HepG2 (cell line): ENCODE results near the gene C1R. TPM values are rescaled to one million over a fixed set of nuclear protein-coding genes. Genes with fewer than 3 reads are reported as not detected.

Source experiments
- ATAC-seq: fragments of 200-7000 bp; cut with Tn5 transposase; 3 replicates; pipeline ENCODE4 v1.9.1; 2020; ENCODE audit warnings: mild to moderate bottlenecking, moderate library complexity
- BruUV-seq: library from RNA; stranded (reverse); fragments of 400-500 nt; replicated peaks from 2 replicates; lab custom pipeline; 2021; lab: Mats Ljungman, UMichigan
- CTCF ChIA-PET: fragments of 300-600 bp; formaldehyde crosslinking; extraction: SDS; loops from one replicate; lab custom pipeline; 2021; ENCODE audit warnings: low total read pairs, inconsistent platforms, low intra/inter-chr PET ratio; lab: Yijun Ruan, JAX
- POLR2A ChIA-PET: fragments of 350-600 bp; sonication (Branson Sonifier 250); formaldehyde crosslinking; loops from one replicate; lab custom pipeline; 2020; ENCODE audit warnings: antibody characterized with exemption, inconsistent platforms; lab: Yijun Ruan, JAX
- DNase-seq: peaks from one replicate; pipeline ENCODE4 v3.0.0-alpha.2; 2015; ENCODE audit warnings: low spot score
- FAIRE-seq: peaks from 3 replicates; lab custom pipeline; 2011; peaks lifted over from hg19 to GRCh38; lab: Jason Lieb, UNC
- H2AFZ ChIP-seq: one replicate; pipeline ENCODE4 v1.6.1; 2011; ENCODE audit warnings: low read length, inconsistent platforms
- H3K27ac ChIP-seq: fragments of 300-600 bp; 3 replicates; pipeline ENCODE4 v1.8.0; 2011; ENCODE audit warnings: mixed run types, mild to moderate bottlenecking, mixed read lengths, low read length, inconsistent platforms; ENCODE audit not compliant: insufficient read depth; ENCODE audit errors: extremely low read length
- H3K27me3 ChIP-seq, 2 experiments: fragments of 200-600 bp in 1 of 2; 2 replicates in 1 of 2; 3 replicates in 1 of 2; pipeline versions ENCODE4 v1.6.0 to v1.8.0; 2011; ENCODE audit warnings: low read length in 2 of 2, mild to moderate bottlenecking in 2 of 2, moderate library complexity in 2 of 2, inconsistent platforms in 1 of 2; ENCODE audit not compliant: insufficient read depth in 2 of 2, control insufficient read depth in 1 of 2
- H3K36me3 ChIP-seq, 2 experiments: fragments of 200-600 bp in 1 of 2; replicated peaks in 1 of 2; 2 replicates in 1 of 2; 3 replicates in 1 of 2; pipeline versions ENCODE4 v1.5.1 to v1.8.0; 2011; ENCODE audit warnings: low read length in 2 of 2, inconsistent platforms in 1 of 2; ENCODE audit not compliant: insufficient read depth in 2 of 2, control insufficient read depth in 1 of 2
- H3K4me1 ChIP-seq: 2 replicates; pipeline ENCODE4 v1.5.1; 2012; ENCODE audit warnings: low read length, inconsistent platforms; ENCODE audit not compliant: insufficient read depth
- H3K4me2 ChIP-seq: 2 replicates; pipeline ENCODE4 v1.6.0; 2011; ENCODE audit warnings: low read depth, low read length, inconsistent platforms
- H3K4me3 ChIP-seq, 3 experiments: fragments of 200-600 bp in 1 of 3; sonication (generic), shearing (Covaris generic) in 1 of 3; replicated peaks in 1 of 3; 2 replicates each; pipeline ENCODE4 v1.5.1; 2011 to 2016; ENCODE audit warnings: low read length in 3 of 3, inconsistent platforms in 2 of 3, low read depth in 2 of 3, mild to moderate bottlenecking in 2 of 3, control low read depth in 1 of 3, mixed read lengths in 1 of 3; ENCODE audit not compliant: insufficient read depth in 1 of 3
- H3K79me2 ChIP-seq: one replicate; pipeline ENCODE4 v1.6.1; 2011; ENCODE audit warnings: low read length, inconsistent platforms; ENCODE audit not compliant: insufficient read depth
- H3K9ac ChIP-seq: 2 replicates; pipeline ENCODE4 v1.6.0; 2011; ENCODE audit warnings: mild to moderate bottlenecking, low read depth, low read length, inconsistent platforms; ENCODE audit not compliant: insufficient read depth
- H3K9me3 ChIP-seq: 2 replicates; pipeline ENCODE4 v1.5.1; 2012; ENCODE audit warnings: mild to moderate bottlenecking, low read length
- H4K20me1 ChIP-seq: 2 replicates; pipeline ENCODE4 v1.6.0; 2011; ENCODE audit warnings: inconsistent platforms, mild to moderate bottlenecking, low read length, moderate library complexity; ENCODE audit not compliant: insufficient read depth
- CEBPZ ChIP-seq: IDR thresholded peaks from 2 replicates; pipeline ENCODE4 v1.6.1; 2012; ENCODE audit warnings: low read length, improper control_type of control experiment
- IKZF1 ChIP-seq: fragments of 450-650 bp; IDR thresholded peaks from 2 replicates; pipeline ENCODE4 v1.7.1; 2016
- NCOA2 ChIP-seq: sonication (generic); formaldehyde crosslinking; IDR thresholded peaks from 2 replicates; pipeline ENCODE4 v1.8.0; 2022; ENCODE audit warnings: inconsistent platforms
- NFYC ChIP-seq: IDR thresholded peaks from 2 replicates; pipeline ENCODE4 v1.6.1; 2016; ENCODE audit warnings: missing genetic modification reagents, missing compliant biosample characterization
- NPAS2 ChIP-seq: sonication (generic); formaldehyde crosslinking; IDR thresholded peaks from 2 replicates; pipeline ENCODE4 v1.8.0; 2022; ENCODE audit warnings: mild to moderate bottlenecking, missing genetic modification reagents, borderline replicate concordance
- PRDM4 ChIP-seq: sonication (generic); formaldehyde crosslinking; IDR thresholded peaks from 2 replicates; pipeline ENCODE4 v1.9.0; 2021; ENCODE audit warnings: missing genetic modification reagents, borderline replicate concordance
- SIN3B ChIP-seq: fragments of 150-350 bp; IDR thresholded peaks from 2 replicates; pipeline ENCODE4 v1.6.1; 2014; ENCODE audit warnings: low read length
- TARDBP ChIP-seq: sonication (generic); formaldehyde crosslinking; IDR thresholded peaks from 2 replicates; pipeline ENCODE4 v1.8.0; 2022; ENCODE audit warnings: mild to moderate bottlenecking, missing genetic modification reagents
- TFDP1 ChIP-seq: IDR thresholded peaks from 2 replicates; pipeline ENCODE4 v1.6.1; 2016; ENCODE audit warnings: missing compliant biosample characterization, missing genetic modification reagents, borderline replicate concordance
- ZBTB8A ChIP-seq: sonication (generic); formaldehyde crosslinking; IDR thresholded peaks from 2 replicates; pipeline ENCODE4 v1.4.0; 2020; ENCODE audit warnings: mild to moderate bottlenecking, low read depth, missing genetic modification reagents, borderline replicate concordance
- ZMYM3 ChIP-seq: sonication (generic); formaldehyde crosslinking; IDR thresholded peaks from 2 replicates; pipeline ENCODE4 v1.5.1; 2020; ENCODE audit warnings: mild to moderate bottlenecking, missing genetic modification reagents
- WGBS: methylation state at CpG from one replicate; pipeline ENCODE4 v1.1.6; 2017; ENCODE audit warnings: low lambda C conversion rate; 5-methylcytosine and 5-hydroxymethylcytosine counted together
- in situ Hi-C: cut with HindIII; loops from 2 replicates; pipeline ENCODE4 v1.10.0; 2017; ENCODE audit warnings: low pct_unique_long_range_greater_than_20kb; ENCODE audit not compliant: extremely low pct_ligation_motif_present
- intact Hi-C: fragments of 100-400 bp; cut with micrococcal nuclease; formaldehyde crosslinking; loops from one replicate; pipeline ENCODE4 v1.10.0; 2022; ENCODE audit not compliant: unreplicated experiment
- polyA plus RNA-seq, 8 experiments: library from polyadenylated mRNA; depleted of rRNA in 3 of 8; stranded (reverse) in 7 of 8; unstranded in 1 of 8; fragments of >200 nt; fragmentation: Illumina TruSeq in 4 of 8; extraction: Trizol in 4 of 8; gene quantifications; 2 replicates each; pipeline versions ENCODE4 v1.2.1 to v1.2.3, GENCODE V29; 2011 to 2016; ENCODE audit warnings: low read depth in 4 of 8, missing spikeins in 1 of 8, mixed read lengths in 1 of 8; ENCODE audit not compliant: insufficient read depth in 1 of 8
- total RNA-seq, 5 experiments: library from RNA; depleted of rRNA; stranded (reverse); fragments of >200 nt; fragmentation: Illumina TruSeq; extraction: Trizol; gene quantifications; 2 replicates each; pipeline ENCODE4 v1.2.3, GENCODE V29; 2016; ENCODE audit warnings: low read depth in 1 of 5

Gene C1R
- total and polyA plus RNA-seq, 2 of the 13 experiments (the other 11 are each of a cell fraction or from before 2014, with no cell fraction given): 3.5 to 6.5 TPM

- Histone ChIP-seq H3K9me3 (no peaks in the 10 kb centered on the region), H3K4me3 (no peak overlapping the region), H3K79me2 (no peaks in the 10 kb centered on the region), H3K27me3 (no peaks in the 10 kb centered on the region), H3K4me1 (peaks cover 11% of the 10 kb centered on the region; the same call in 1 of the 2 replicates), H2AFZ (no peak overlapping the region), H3K36me3 (no peaks in the 10 kb centered on the region), H3K27ac (no peak overlapping the region), H3K4me2 (no peak overlapping the region), H4K20me1 (no peaks in the 10 kb centered on the region), H3K9ac (no peak overlapping the region)
- ATAC-seq (no peak), FAIRE-seq (no peak), DNase-seq (no peak)
- in situ Hi-C loops (no loop called here), intact Hi-C loops (no loop called here)
- BruUV-seq: no TSS peak
- CTCF ChIA-PET: no interaction called here
- POLR2A ChIA-PET: no interaction called here
- 43% methylated on average over 2 of the region's 2 CpGs for WGBS
- no peak for TF ChIP-seq IKZF1
- no peak for TF ChIP-seq ZBTB8A
- TF ChIP-seq TARDBP (CRISPR knock-in tag): no peak
- TF ChIP-seq NCOA2 (CRISPR knock-in tag): no peak
- TF ChIP-seq CEBPZ: no peak
- no peak for TF ChIP-seq NPAS2 (CRISPR knock-in tag)
- TF ChIP-seq PRDM4 (CRISPR knock-in tag): no peak
- no peak for TF ChIP-seq NFYC (CRISPR knock-in tag)
- no peak for TF ChIP-seq ZMYM3
- TF ChIP-seq SIN3B: no peak
- no peak for TF ChIP-seq TFDP1 (CRISPR knock-in tag)
Measured at GRCh38 chr12:7035463-7035862, 56.8 kb downstream of the C1R start.
